COLO668 (cell line): Measurements from ENCODE around the gene PCDHB12.
"Not testable (repeated sequence)": the region's sequence is repeated elsewhere in the genome, so short reads cannot be mapped to it uniquely, and the experiment has no call there.

Experiments
- DNase-seq: peaks from one replicate; lab custom pipeline; 2025; ENCODE audit not compliant: unreplicated experiment; lab: John Stamatoyannopoulos, UW

PCDHB12 gene

GRCh38 chr5:141208478-141208877 lies at the start of gene PCDHB12:
TSS of gene PCDHB12 (plus strand) at chr5:141208719. CDS start at chr5:141208908, 189 bp downstream.
- no peak for DNase-seq

DNA sequence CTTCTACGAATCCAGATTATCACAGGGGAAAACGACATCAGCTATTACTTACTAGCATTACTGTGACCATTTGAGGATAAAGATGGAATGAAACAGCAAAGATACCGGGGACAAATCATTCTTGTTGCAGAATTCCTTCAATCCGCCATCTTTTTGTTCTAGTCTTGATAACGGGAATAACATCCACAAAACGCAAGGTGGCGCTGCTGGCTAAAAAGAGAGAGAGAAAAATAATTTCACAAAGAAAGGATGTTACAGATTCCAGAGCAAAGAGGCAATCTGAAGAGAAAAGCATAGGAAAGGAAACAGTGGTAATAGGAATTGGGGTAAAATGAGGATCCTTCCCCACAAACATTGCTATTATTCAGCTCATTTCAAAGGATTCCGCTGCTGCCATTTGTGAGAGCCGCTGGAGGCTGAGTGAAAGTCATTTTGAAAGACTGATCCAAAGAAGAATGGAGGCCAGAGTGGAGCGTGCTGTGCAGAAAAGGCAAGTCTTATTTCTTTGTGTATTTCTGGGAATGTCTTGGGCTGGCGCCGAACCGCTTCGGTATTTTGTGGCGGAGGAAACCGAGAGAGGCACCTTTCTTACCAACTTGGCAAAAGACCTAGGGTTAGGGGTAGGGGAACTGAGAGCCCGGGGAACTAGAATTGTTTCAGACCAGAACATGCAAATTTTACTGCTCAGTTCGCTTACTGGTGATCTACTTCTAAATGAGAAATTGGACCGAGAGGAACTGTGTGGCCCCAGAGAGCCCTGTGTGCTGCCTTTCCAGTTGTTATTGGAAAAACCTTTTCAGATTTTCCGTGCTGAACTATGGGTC lies 35.9 kb upstream of the PCDHB12 start, which contains the start of gene PCDHB7:
Gene PCDHB7, plus strand, starts transcription at position 264 of the 824 bp plus-strand sequence. Its CDS starts 192 bp downstream, at position 456.
- peak; percentile 18 for DNase-seq

DNA sequence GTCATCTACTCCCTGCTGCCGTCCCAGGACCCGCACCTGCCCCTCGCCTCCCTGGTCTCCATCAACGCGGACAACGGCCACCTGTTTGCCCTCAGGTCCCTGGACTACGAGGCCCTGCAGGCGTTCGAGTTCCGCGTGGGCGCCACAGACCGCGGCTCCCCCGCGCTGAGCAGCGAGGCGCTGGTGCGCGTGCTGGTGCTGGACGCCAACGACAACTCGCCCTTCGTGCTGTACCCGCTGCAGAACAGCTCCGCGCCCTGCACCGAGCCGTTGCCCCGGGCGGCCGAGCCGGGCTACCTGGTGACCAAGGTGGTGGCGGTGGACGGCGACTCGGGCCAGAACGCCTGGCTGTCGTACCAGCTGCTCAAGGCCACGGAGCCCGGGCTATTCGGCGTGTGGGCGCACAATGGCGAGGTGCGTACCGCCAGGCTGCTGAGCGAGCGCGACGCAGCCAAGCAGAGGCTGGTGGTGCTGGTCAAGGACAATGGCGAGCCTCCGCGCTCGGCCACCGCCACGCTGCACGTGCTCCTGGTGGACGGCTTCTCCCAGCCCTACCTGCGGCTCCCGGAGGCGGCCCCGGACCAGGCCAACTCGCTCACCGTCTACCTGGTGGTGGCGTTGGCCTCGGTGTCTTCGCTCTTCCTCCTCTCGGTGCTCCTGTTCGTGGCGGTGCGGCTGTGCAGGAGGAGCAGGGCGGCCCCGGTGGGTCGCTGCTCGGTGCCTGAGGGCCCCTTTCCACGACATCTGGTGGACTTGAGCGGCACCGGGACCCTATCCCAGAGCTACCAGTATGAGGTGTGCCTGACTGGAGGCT lies 34.0 kb upstream of the PCDHB12 start:
- not testable (repeated sequence) for DNase-seq

DNA sequence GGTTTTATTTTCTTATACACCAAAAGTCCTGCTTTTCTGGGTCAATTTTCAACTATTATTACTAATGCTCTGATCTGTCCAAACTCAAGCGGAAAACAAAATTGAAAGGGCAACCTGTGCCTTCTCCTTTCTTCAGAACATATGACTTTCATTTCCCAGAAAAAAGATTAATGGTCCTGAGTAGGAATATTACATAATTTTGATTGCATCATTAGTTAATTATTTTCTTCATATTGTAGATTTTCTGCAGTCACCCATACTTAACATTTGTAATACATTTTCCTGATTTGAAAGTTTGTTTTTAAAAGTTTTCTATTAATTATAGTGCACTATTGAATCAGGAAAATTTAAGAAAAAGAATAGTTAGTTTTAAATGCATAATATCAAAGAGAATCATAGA lies 32.6 kb upstream of the PCDHB12 start:
- DNase-seq: no peak

DNA sequence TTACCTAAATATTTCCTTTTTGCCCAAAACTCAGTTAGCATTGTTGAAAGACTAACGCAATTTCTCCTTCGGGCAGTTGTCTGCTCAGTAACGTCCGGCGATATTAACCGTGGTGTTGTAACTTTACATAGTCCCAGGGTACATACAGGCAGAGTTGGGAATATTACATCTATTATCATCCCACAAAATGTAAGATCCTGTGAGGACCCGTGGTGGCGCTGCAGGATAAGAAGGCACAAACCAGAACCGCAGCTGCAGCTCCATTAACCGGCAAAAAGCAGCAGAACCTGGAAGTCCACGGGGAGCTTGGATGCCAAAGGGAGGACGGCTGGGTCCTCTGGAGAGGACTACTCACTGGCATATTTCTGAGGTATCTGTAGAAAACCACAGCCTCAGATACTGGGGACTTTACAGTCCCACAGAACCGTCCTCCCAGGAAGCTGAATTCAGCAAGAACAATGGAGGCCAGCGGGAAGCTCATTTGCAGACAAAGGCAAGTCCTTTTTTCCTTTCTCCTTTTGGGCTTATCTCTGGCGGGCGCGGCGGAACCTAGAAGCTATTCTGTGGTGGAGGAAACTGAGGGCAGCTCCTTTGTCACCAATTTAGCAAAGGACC lies 30.8 kb upstream of the PCDHB12 start, which contains the start of gene PCDHB8:
Gene PCDHB8, plus strand, starts transcription at position 214 of the 615 bp plus-strand sequence. Its CDS starts 245 bp downstream, at position 459.
- not testable (repeated sequence) for DNase-seq

- DNase-seq: not testable (repeated sequence)
Measured at GRCh38 chr5:141179371-141179770, 29.1 kb upstream of the PCDHB12 start.

DNA sequence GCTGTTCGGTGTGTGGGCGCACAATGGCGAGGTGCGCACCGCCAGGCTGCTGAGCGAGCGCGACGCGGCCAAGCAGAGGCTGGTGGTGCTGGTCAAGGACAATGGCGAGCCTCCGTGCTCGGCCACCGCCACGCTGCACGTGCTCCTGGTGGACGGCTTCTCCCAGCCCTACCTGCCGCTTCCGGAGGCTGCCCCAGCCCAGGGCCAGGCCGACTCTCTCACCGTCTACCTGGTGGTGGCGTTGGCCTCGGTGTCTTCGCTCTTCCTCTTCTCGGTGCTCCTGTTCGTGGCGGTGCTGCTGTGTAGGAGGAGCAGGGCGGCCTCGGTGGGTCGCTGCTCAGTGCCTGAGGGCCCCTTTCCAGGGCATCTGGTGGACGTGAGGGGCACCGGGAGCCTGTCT lies 28.6 kb upstream of the PCDHB12 start:
- not testable (repeated sequence) for DNase-seq

- DNase-seq: no peak
Measured at GRCh38 chr5:141180313-141180712, 28.2 kb upstream of the PCDHB12 start.

DNA sequence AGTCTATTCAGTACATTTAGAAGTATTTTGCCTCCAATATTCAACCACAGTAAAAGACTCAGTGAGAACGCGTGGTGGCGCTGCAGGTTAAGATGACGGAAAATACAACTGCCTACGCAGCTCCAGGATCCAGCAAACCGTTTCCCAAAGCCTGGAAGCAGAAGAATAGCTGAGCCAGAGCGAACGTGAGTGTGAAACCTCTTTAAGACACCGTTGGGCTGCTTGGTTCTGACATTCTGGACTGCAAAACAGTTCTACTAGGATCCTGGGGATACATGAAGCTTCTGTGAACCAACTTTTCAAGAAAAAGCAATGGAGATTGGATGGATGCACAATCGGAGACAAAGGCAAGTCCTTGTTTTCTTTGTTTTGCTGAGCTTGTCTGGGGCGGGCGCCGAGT lies 26.3 kb upstream of the PCDHB12 start, which contains the start of gene PCDHB16:
Gene PCDHB16, plus strand, starts transcription at position 140 of the 400 bp plus-strand sequence. Its CDS starts 173 bp downstream, at position 313.
- no peak for DNase-seq

GRCh38 chr5:141184117-141184855 lies 24.2 kb upstream of the PCDHB12 start:
- not testable (repeated sequence) for DNase-seq

DNA sequence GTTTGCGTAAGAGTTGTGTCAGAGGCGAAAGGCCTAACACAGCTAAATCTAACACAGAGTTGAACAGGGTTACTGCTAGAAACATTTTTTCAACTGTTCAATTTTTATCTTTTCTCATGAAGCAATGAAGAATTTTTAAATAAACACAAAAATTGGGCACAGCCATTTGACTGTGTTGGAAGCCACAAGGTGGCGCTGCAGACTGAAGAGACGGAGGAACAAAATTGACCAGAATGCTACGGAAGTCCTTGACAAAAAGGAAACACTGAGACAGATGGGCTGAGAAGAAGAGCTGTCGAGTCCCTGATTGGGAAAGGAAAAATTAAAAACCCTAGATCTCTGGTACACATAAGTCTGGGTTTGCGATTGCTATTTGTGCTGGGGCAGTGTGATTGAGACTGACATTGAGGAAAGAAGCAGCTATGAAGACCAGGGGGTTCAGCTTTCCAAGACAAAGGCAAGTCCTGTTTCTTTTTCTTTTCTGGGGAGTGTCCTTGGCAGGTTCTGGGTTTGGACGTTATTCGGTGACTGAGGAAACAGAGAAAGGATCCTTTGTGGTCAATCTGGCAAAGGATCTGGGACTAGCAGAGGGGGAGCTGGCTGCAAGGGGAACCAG lies 21.5 kb upstream of the PCDHB12 start, which contains the start of gene PCDHB9:
Gene PCDHB9, plus strand, starts transcription at position 265 of the 616 bp plus-strand sequence. Its CDS starts 158 bp downstream, at position 423.
- peak; percentile 38 for DNase-seq

DNA sequence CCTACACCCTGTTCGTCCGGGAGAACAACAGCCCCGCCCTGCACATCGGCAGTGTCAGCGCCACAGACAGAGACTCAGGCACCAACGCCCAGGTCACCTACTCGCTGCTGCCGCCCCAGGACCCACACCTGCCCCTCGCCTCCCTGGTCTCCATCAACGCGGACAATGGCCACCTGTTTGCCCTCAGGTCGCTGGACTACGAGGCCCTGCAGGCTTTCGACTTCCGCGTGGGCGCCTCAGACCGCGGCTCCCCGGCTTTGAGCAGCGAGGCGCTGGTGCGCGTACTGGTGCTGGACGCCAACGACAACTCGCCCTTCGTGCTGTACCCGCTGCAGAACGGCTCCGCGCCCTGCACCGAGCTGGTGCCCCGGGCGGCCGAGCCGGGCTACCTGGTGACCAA lies 19.8 kb upstream of the PCDHB12 start:
- not testable (repeated sequence) for DNase-seq

DNA sequence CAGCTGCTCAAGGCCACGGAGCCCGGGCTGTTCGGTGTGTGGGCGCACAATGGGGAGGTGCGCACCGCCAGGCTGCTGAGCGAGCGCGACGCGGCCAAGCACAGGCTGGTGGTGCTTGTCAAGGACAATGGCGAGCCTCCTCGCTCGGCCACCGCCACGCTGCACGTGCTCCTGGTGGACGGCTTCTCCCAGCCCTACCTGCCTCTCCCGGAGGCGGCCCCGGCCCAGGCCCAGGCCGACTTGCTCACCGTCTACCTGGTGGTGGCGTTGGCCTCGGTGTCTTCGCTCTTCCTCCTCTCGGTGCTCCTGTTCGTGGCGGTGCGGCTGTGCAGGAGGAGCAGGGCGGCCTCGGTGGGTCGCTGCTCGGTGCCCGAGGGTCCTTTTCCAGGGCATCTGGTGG lies 19.4 kb upstream of the PCDHB12 start:
- not testable (repeated sequence) for DNase-seq

DNA sequence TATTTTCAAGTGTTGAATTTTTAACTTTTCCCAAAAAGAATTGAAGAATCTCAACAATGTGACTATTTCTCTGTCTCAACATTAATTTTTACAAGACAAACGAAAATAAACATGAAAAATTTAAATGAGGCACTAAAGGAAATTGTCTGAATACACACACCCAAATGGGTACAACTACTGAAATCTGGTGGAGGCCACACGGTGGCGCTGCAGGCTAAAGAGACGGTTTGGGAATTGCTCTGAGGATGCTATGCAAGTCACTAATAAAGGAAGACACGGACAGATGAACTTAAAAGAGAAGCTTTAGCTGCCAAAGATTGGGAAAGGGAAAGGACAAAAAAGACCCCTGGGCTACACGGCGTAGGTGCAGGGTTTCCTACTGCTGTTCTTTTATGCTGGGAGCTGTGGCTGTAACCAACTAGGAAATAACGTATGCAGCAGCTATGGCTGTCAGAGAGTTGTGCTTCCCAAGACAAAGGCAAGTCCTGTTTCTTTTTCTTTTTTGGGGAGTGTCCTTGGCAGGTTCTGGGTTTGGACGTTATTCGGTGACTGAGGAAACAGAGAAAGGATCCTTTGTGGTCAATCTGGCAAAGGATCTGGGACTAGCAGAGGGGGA lies 16.3 kb upstream of the PCDHB12 start, which contains the start of gene PCDHB10:
Gene PCDHB10, plus strand, starts transcription at position 244 of the 616 bp plus-strand sequence. Its CDS starts 200 bp downstream, at position 444.
- peak; percentile 43 for DNase-seq

GRCh38 chr5:141194332-141194731 lies 14.2 kb upstream of the PCDHB12 start:
- not testable (repeated sequence) for DNase-seq

GRCh38 chr5:141196363-141196762 lies 12.2 kb upstream of the PCDHB12 start:
- no peak for DNase-seq

GRCh38 chr5:141199359-141200235 lies 8.9 kb upstream of the PCDHB12 start, which contains the start of gene PCDHB11:
TSS of gene PCDHB11 (plus strand) at chr5:141199627. CDS start at chr5:141199775, 148 bp downstream.
- DNase-seq: peak; percentile 2

GRCh38 chr5:141201126-141201525 lies 7.4 kb upstream of the PCDHB12 start:
- DNase-seq: not testable (repeated sequence)
